ENCODE results near the gene MYCL.
"Not testable (repeated sequence)": the region's sequence is repeated elsewhere in the genome, so short reads cannot be mapped to it uniquely, and the experiment has no call there.

MYCL gene

DNA sequence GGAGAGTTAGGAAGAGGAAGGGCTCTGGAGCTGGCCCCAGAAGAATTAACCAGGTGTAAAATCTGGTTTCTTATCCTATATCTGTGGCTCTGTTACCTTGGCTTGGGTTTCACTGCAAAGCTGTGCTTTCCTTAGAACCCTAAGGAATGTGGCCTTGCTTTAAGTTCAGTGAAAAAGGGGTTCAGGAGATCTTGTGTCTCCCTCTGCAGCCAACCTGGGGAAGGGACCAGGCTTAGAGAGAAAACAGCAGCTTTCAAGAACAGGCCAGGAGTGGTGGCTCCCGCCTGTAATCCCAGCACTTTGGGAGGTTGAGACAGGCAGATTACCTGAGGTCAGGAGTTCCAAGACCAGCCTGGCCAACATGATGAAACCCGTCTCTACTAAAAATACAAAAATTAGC lies 16.1 kb upstream of the MYCL start:
- DNase-seq = no peak

GRCh38 chr1:39915499-39916129 lies 13.9 kb upstream of the MYCL start:
- no peak for DNase-seq

DNA sequence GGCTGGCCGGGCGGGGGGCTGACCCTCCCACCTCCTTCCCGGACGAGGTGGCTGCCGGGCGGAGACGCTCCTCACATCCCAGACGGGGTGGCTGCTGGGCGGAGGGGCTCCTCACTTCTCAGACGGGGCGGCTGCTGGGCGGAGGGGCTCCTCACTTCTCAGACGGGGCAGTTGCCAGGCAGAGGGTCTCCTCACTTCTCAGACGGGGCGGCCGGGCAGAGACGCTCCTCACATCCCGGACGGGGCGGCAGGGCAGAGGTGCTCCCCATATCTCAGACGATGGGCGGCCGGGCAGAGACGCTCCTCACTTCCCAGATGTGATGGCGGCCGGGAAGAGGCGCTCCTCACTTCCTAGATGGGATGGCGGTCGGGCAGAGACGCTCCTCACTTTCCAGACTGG lies 11.4 kb upstream of the MYCL start:
- DNase-seq = not testable (repeated sequence)

- no peak for DNase-seq
These were observed 8.5 kb upstream of the MYCL start for GRCh38 chr1:39910263-39910662.

DNA sequence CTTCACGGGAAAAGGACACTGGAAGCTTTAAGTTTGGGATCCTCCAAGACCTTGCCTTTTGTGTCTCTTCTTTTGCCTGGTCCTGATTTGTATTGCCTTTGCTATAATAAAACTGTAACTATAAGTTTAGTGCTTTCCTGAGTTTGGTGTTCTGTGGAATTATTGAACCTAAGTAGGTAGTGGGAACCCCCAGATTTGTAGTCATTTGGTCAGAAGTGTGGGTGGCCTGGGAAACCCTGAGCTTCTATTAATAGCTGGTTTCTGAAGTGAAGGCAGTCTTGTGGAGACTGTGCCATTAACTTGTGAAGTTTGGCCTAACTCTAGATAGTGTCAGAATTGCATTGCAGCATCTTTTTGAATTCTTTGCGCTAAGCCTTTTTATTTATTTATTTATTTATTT lies 6.8 kb upstream of the MYCL start:
- DNase-seq = no peak

DNA sequence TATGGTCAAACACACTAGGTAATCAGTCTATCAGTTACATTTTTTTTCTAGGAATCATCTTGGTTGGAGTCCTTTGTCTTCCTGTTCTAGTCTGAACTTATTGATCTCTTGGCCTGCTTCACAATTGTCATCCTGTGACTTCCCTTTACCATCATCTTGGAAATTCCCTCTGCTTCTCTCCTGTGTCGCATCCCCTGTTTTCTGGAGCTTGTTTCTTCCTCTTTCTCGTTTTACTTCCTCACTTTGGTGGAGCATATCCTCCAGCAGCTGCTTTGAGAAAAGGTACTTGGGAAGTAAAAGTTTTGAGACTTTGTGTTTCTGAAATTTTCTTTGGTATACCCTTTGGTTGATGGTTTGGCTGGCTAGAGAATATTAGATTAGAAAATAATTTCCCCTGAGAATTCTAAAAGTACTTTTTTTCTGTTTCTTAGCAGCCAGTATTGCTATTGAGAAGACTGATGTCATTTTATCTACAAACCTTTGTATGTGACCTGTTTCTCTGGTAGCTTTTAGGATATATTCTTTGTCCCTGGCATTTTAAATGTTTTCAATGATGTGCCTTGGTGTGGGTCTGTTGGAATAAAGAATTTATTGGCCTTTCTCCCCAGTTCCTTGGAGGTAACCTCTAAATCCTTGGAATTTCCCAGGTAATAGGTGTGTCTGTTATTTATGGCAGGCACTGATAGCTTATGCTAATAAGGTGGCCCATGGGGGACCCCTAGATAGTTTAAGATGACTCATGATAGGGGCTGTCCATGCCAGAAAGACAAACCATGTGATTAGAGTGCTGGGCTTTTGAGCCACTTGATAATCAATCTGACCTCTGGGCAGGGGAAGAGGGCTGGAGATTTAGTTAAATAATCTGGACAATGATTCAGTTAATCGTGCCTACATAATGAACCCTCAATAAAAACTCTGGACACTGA lies 6.1 kb upstream of the MYCL start:
- DNase-seq = no peak

- DNase-seq = no peak
These were observed 3.5 kb upstream of the MYCL start for GRCh38 chr1:39905172-39905571.

DNA sequence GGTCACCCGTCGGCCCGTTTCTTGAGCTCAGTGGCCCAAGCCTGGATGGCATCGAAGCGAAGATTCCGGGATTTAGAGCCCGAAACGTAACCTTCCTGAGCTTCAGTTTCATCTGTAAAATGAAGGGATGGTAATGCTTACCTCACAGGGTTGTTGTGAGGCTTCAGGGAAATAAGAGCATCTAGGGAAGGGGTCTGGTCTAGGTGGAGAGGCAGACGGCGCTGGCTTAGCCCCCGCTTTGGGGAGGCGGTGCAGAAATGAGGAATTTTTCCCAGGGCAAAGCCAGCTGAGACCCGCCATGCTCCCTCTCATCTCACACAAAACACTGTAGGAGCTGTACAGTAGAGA lies 717 bp upstream of the MYCL start:
- no peak for DNase-seq

DNA sequence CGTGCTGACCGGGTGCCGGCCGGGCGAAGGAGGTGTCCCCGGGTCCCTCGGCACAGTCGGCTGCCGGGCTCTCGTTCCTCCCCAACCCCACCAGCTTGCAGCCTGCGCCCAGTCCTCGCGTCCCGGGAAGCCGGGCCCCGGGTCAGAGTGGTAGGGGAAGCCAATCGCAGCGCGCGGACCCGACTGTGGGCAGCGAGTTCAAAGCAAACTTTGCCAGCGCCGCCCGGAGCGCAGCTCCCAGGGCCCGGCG lies 328 bp downstream of the MYCL start:
- DNase-seq = no peak

- no peak for DNase-seq
These were observed 854 bp downstream of the MYCL start for GRCh38 chr1:39900662-39901463.

- no peak for DNase-seq
These were observed 1.8 kb downstream of the MYCL start for GRCh38 chr1:39899611-39900538.

- DNase-seq = peak; percentile 56
These were observed 2.8 kb downstream of the MYCL start for GRCh38 chr1:39898648-39899603.

- no peak for DNase-seq
These were observed 3.5 kb downstream of the MYCL start for GRCh38 chr1:39898191-39898590.

DNA sequence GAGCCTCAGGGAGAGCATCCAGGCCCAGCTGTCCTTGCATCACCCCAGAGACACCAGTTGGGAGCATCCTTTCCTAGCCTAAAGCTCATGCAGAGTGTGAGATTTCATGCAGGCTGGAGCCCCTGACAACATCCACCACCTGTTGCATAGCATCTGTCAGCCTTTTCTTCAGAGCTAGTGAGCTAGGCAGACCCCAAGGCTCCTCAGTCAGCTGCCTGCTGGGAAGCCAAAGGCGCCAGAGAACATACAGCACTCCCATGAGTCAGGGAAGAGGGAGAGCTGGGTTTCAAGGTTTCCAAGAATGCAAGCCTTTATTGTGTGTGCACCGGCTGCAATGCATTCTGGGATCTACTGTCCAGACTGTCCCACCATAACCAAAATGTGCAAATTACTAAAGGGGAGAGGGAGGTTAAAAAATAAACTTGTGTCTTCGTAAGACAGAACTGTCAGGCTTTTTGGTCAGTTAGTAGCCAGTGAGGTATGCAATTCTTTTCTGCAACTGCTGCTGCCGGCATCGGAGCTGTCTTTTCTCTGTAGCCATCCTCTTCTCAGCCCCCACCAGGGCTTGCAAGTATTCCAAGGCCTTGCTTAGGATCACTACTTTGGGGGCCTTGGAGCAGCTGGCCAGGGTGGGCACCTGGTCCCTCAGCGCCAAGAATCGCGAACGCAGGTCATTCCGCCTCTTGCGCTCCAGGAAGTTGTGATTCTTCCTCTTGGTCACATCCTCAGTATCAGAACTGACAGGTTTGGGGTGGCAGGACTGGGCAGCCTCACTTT lies 4.6 kb downstream of the MYCL start:
- DNase-seq = no peak

- no peak for DNase-seq
These were observed 5.8 kb downstream of the MYCL start for GRCh38 chr1:39895731-39896480.

GRCh38 chr1:39894884-39895495 lies 6.7 kb downstream of the MYCL start:
- no peak for DNase-seq

DNA sequence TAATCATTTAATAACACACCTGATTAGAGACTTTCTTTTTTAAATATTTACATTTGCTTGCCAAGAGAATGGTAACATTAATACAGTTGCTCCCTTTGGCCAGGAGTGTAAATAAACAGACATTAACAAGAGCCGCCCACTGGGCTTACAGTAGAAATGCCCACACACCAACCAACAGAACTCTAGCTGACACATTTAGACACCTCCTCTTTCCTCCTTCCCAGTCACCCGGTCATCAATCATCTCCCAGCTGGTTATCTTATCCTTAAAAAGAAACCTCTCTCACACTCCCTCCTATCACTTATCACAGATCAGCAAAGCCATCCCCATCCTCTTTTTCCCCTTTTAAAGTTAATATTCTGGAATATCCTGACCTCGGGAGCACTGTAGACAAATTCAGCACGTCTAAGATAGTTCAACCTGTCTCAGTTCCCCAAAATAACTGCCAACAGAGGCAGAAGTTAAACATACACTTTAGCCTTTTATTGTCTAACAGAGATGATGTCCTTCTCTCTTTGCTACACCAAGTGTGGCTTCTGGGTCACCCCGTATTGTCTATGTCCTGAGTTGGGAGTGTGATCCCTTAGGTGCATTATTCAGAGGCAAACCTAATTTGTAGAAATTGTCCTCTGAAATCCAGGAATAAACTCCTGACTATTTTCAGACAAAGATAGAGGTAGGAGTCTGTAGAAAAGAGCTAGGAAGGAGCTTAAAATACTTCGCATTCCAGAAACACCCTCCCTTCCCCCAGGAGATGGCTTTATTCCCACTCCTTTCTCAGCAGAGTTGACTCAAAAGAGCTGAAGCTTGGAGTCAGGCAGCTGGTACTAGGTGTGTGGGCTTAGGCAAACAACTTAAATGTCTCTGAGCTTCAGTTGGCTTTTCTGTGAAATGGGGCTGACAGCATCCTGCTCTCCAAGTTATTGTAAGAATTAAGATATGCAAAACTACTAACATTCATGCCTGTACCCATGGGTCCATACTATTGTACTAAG lies 8.8 kb downstream of the MYCL start:
- peak; percentile 65 for DNase-seq

DNA sequence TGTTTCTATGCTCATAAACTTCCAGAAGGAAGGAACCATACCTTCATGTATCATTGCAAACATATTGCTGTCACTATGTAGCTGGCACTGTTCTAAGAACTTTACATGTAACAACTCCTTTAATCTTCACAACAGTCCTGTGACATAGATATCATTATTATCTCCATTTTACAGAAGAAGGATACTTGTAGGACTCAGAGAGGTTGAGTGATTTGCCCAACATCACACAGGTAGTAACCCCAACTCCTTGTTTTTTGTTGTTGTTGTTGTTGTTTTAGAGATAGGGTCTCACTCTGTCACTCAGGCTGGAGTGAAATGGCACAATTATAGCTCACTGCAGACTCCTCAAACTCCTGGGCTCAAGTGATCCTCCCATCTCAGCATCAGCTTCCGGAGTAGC lies 10.8 kb downstream of the MYCL start:
- DNase-seq = no peak
